GM21717 (cell line): ENCODE data around the gene ATP1A3.

Experiments used
- ATAC-seq: cut with Tn5 transposase; IDR thresholded peaks from one replicate; pipeline ENCODE4 v1.9.1; 2021; ENCODE audit warnings: mild to moderate bottlenecking, moderate library complexity; ENCODE audit not compliant: unreplicated experiment

The ATP1A3 gene

GRCh38 chr19:41930926-41931592 lies 63.0 kb downstream of the ATP1A3 start:
- no peak for ATAC-seq

GRCh38 chr19:41930322-41930722 lies 63.7 kb downstream of the ATP1A3 start:
- ATAC-seq, result no peak

DNA sequence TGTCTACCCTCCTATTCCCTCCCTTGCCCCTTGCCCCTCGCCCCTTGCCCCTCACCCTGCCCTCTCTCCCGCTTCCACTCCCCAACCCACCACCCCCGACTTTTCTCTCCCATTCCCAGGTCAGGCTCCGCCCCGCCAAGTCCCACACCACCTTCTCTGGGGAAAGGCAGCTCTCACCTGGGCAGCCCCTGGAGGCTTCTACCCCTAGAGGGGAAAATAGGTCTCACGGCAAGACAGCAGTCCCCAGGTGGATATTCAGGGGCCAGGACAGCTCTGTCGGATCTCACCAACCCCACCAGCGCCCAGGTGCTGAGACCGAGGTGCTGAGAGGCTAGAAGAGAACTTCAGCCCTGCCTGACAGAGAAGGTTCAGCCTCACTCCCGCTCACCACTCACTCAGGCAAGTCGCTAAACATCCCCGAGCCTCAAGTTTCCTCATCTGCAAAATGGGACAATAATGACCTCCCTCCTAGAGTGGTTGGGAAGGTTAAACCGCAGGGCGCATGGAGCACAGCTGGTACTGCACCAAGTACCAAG lies 64.4 kb downstream of the ATP1A3 start:
- no peak for ATAC-seq

- ATAC-seq, result no peak
Observed at GRCh38 chr19:41928754-41929535, 65.1 kb downstream of the ATP1A3 start.

GRCh38 chr19:41928221-41928683 lies 65.8 kb downstream of the ATP1A3 start, which contains the start of gene ERFL:
Gene ERFL (minus strand): TSS chr19:41928449. CDS start chr19:41912919, 15,530 bp downstream.
- ATAC-seq, result no peak

- ATAC-seq, result no peak
Observed at GRCh38 chr19:41927497-41928192, 66.4 kb downstream of the ATP1A3 start.

GRCh38 chr19:41926763-41927496 lies 67.1 kb downstream of the ATP1A3 start:
- ATAC-seq, result no peak

DNA sequence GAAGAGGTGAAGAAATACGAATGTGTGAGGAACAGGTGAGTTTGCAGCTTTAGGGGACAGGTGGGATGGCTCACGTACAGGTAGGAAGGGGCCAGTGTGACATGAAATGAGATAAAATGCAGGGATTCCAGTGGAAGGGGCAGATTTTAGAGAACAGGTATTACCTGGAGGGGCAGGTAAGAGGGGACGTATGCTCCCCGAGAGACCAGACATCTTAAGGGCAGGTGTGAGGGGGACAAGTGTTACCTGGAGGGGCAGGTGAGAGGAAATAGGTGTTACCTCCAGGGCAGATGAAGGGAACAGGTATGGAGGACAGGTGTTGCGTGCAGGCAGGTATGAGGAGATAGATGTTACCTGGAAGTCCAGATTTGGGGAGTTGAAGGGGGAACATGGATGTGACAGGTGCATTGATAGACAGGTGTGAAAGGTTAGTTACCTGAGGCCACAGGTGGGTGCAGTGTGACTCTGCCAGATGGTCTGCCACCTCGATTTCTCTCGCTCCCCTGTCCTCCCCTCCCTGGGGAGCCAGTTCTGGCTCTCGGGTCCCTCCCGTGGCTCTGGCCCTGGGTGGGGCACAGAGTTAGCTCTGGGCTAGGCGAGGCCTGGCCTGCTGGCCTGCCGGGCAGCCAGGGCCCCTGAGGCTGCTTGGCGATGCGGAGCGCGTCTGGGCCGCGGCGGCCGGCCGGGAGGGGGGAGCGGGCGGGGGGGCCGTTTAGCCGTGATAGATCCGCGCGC lies 67.8 kb downstream of the ATP1A3 start:
- ATAC-seq, result no peak

- ATAC-seq, result no peak
Observed at GRCh38 chr19:41925208-41926003, 68.6 kb downstream of the ATP1A3 start.

DNA sequence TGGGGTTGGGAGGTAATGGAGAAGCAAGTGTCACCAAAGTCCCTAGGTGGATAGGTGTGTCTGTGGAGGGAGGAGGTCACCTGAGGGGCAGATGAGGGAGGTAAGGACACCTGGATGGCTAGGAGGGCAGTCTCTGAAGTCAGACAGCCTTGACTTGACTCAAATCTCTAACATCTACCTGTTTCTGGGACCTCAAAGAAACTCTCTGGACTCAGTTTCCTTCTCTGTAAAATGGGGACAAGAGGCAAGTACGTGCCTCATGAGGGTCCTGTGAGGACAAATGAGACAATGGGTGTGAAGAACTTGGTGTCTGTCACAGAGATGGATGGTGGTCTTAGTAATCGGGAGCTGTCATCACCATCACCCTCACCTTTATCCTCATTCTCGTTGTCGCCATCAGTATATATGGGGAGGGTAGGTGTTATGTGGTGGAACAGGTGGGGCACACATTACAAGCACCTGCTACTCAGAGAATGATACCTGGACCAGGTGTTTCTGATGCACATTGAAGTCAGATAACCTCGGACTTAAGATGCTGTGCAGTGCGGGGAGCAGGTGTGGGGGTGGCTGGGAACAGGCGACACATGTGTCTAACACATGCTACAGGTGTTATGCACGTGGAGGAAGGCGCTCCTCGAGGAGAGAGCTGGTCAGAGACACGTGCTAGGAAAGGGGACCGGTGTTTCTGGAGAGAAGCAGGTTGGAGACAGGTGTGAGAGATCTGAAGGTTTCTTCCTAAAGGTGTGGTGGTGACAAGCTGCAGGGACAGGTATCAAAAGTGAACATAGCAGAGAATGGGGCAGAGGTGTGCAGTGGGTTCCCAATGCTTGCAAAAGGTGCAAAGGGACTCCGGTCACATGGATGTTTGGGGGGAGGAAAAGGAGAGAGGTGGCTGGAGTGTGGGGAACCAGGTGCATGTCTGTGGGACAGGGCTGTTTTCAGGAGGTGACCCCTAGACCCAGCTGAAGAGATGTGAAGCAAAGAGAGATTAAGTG lies 69.6 kb downstream of the ATP1A3 start:
- no peak for ATAC-seq

- ATAC-seq, result no peak
Observed at GRCh38 chr19:41923045-41923788, 70.8 kb downstream of the ATP1A3 start.

GRCh38 chr19:41922585-41922984 lies 71.4 kb downstream of the ATP1A3 start:
- no peak for ATAC-seq

GRCh38 chr19:41921577-41922576 lies 72.2 kb downstream of the ATP1A3 start:
- no peak for ATAC-seq

DNA sequence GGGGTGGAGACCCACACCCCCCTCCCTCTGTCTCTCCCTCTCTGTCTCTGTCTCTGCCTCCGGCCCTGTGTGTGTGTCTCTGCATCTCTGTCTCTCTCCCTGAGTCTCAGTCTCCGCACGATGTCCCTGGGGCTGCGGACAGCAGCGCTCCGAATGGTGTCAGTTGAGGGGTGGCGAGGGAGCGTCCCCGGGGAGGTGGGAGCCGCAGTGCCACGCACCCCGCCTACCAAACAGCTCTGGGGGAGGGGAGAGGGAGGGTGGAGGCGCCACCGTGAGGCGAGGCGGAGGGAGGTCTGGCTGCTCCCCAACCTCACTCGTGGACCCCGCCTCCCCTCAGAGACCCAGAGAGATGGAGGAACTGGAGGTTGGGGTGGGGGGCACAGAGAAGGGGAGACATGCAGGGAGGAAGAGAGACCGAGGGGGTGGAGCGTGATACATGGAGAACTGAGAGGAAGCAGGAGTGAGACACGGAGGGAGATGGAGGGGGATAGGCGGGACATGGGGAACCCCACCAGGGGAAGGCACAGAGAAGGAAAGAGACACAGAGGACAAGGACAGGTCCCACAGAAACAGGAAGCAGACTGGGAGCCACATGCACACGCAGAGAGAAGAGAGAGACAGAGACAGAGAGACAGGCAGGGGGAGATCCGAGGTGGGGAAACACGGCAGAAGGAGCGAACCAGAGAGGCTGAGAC lies 73.0 kb downstream of the ATP1A3 start:
- ATAC-seq, result no peak

- ATAC-seq, result no peak
Observed at GRCh38 chr19:41919948-41920712, 73.9 kb downstream of the ATP1A3 start.
